Muscle layer of colon (tissue), 2 donors: ENCODE data around the gene MRPS2.

Source experiments
- H3K27ac ChIP-seq: one replicate; pipeline ENCODE4 v1.7.0; 2013; ENCODE audit warnings: low read depth, mild to moderate bottlenecking, low read length, moderate library complexity
- H3K27me3 ChIP-seq, 2 donors: one replicate each; pipeline ENCODE4 v1.7.0; 2013; ENCODE audit warnings: low read length in 2 of 2, mild to moderate bottlenecking in 2 of 2; ENCODE audit not compliant: insufficient read depth in 2 of 2, control insufficient read depth in 1 of 2
- H3K36me3 ChIP-seq: one replicate; pipeline ENCODE4 v1.7.0; 2013; ENCODE audit warnings: mild to moderate bottlenecking, low read length; ENCODE audit not compliant: insufficient read depth
- H3K4me1 ChIP-seq: one replicate; pipeline ENCODE4 v1.7.0; 2013; ENCODE audit warnings: mild to moderate bottlenecking, low read length; ENCODE audit not compliant: insufficient read depth
- H3K4me3 ChIP-seq, 2 donors: one replicate each; pipeline ENCODE4 v1.7.0; 2013; ENCODE audit warnings: low read length in 2 of 2, low read depth in 1 of 2, mild to moderate bottlenecking in 1 of 2, moderate library complexity in 1 of 2
- H3K9ac ChIP-seq: one replicate; pipeline ENCODE4 v1.7.0; 2013; ENCODE audit warnings: low read length
- H3K9me3 ChIP-seq: one replicate; pipeline ENCODE4 v1.7.0; 2013; ENCODE audit warnings: mild to moderate bottlenecking, low read length
- donor health status: abdominal sarcoma.
- donor health status: Adenocarcinoma of cecum.

MRPS2 gene

DNA sequence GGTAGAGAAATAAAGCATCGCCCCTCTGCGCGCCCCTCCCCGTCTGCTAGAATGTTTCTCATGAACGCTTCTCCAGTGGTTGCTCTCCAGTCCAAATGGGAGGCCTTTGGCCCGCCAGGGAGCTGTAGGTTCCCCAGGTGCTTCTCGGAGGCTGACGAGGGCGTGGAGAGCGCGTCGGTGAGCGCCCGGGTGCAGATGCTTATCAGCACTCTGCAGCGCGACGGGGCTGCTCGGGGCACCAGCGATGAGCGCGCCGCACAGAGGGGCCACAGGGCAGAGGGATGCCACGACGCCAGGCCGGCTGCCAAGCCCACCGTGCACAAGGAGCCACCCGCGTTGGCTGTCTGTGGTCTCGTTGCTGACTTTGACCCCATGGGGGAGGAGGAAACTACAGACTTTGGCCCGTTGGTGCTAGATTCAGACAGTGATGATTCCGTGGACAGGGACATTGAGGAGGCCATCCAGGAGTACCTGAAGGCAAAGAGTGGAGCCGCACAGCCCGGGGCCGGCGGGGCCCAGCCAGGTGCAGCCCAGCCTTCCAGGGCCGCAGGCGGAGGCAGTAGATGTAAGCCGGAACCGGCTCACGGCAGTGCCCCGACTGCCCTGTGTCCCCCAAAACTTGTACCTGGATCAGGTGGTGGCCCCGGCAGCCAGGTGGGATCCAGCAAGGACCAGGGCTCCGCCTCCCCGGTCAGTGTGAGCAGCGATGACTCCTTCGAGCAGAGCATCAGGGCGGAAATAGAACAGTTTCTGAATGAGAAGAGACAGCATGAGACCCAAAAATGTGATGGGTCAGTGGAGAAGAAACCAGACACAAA lies 15.8 kb upstream of the MRPS2 start:
- Histone ChIP-seq H3K4me1 (peaks cover 8% of the 10 kb centered on the region), H3K4me3 (no peak overlapping the region), H3K9me3 (no peaks in the 10 kb centered on the region), H3K27me3 (no peaks in the 10 kb centered on the region), H3K36me3 (peaks cover 30% of the 10 kb centered on the region), H3K27ac (no peak overlapping the region), H3K9ac (no peak overlapping the region)

DNA sequence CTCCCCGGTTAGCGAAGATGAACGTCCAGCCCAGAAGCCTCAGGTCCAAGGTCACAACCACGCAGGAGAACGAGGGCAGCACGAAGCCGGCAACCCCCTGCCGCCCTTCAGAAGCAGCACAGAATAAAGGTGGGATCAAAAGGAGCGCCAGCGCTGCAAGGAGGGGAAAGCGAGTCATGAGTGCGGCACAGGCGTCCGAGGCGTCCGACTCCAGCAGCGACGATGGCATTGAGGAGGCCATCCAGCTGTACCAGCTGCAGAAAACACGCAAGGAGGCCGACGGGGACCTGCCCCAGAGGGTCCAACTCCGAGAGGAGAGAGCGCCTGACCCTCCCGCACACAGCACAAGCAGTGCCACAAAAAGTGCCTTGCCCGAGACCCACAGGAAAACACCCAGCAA lies 15.1 kb upstream of the MRPS2 start:
- Histone ChIP-seq H3K27me3 (no peaks in the 10 kb centered on the region), H3K27ac (no peak overlapping the region), H3K9me3 (no peaks in the 10 kb centered on the region), H3K4me3 (no peak overlapping the region), H3K4me1 (peaks cover 8% of the 10 kb centered on the region), H3K36me3 (peaks cover 30% of the 10 kb centered on the region), H3K9ac (no peak overlapping the region)

DNA sequence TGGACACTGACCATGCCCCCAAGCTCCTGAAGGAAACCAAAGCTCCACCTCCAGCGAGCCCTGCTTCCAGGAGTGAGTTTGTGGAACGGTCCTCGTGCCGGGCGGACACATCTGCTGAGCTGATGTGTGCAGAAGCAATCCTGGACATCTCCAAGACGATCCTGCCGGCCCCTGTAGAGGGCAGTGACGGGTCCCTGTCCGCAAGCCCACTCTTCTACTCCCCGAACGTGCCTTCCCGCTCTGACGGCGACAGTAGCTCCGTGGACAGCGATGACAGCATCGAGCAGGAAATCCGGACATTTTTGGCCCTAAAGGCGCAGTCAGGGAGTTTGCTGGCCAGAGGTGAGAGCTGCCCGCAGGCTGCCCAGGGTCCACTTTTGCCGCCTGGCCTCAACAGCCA lies 14.7 kb upstream of the MRPS2 start:
- Histone ChIP-seq H3K4me3 (no peak overlapping the region), H3K9me3 (no peaks in the 10 kb centered on the region), H3K9ac (no peak overlapping the region), H3K27ac (no peak overlapping the region), H3K27me3 (no peaks in the 10 kb centered on the region), H3K4me1 (peaks cover 5% of the 10 kb centered on the region), H3K36me3 (peaks cover 30% of the 10 kb centered on the region)

DNA sequence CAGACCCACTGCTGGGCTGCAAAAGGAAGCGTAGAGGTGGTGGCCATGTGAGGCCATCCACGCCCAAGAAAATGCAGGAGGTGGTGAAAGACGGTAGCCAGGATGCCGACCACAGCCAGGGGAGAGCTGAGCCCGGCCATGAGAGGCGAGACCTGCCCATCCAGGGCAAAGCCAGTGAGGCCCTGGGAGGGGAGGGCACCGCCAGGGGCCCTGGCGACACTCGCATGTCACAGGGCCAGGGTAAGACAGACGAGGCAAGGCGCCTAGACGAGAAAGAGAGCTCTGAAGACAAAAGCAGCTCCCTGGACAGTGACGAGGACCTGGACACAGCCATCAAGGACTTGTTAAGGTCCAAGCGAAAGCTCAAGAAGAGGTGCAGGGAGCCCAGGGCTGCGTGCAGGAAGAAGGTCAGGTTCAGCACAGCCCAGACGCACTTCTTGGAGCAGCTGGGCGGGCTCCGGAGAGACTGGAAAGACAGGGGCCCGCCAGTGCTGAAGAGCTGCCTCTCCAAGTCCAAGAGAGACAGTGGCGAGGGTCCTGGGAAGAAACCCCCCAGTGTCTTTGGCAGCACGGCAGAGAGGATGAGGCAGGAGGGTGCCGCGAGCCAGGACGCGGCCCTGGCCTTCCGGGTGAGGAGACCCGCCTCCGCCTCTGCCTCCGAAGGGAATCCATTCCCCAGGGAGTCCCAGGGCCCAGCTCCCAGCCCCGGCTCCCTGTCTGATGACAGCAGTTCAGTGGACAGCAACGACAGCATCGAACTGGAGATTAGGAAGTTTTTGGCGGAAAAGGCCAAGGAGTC lies 14.0 kb upstream of the MRPS2 start:
- Histone ChIP-seq H3K4me3 (no peak overlapping the region), H3K4me1 (no peaks in the 10 kb centered on the region), H3K36me3 (peaks cover 30% of the 10 kb centered on the region), H3K27ac (no peak overlapping the region), H3K9me3 (no peaks in the 10 kb centered on the region), H3K27me3 (no peaks in the 10 kb centered on the region), H3K9ac (no peak overlapping the region)

DNA sequence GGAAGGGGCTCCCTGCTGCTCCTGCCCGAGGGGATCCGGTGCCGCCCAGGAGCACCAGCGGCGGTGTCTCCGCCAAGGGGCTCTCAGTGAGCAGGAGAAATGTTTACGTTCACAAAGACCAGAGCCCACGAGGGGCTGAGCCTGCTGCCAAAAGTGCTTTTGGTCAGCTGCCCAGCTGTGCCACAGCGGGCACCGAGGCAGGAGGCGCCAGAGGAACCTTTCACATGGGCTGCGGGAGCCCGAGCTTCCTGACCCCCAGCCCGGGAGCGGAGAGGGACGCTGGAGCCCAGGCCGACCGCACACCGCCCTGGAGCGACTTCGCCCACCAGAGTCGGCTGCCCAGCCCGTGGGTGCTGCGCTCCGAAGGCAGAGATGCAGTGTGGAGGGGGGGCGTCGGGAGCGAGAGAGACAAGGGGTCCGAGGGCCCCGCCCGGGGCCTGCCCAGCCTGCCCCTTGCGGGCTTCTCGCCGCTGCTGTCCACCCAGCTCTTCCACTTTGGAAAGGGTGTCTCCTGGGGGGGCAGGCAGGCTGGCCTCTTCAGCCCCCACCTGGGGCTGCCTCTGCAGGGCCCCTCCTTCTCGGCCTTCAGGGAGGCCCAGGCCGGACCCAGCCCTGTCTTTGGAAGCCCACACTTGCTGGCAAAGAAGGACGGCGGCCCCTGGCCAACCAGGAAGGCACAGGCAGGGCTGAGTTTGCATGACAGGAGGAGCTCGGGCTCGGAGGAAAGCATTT lies 13.0 kb upstream of the MRPS2 start:
- H3K27me3 ChIP-seq: no peaks in the 10 kb centered on the region
- H3K36me3 ChIP-seq: peaks cover 30% of the 10 kb centered on the region
- H3K4me3 ChIP-seq: no peak overlapping the region
- H3K4me1 ChIP-seq: no peaks in the 10 kb centered on the region
- no peak overlapping the region for H3K27ac ChIP-seq
- no peaks in the 10 kb centered on the region for H3K9me3 ChIP-seq
- H3K9ac ChIP-seq: no peak overlapping the region

DNA sequence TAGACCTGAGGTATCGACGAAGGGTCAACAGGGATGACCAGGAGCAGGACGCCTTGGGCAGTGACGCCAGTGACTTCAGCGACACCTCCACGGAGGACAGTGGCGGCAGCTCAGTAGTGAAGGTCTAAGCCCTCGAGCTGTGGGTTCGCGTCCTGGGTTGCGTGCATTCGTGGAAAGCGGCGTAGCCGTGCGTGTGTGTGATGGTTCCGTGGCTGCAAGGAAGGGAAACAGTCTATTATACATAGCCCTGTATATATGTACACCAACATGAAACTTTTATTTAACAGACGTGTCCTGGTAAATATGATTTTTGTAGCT lies 12.5 kb upstream of the MRPS2 start:
- no peaks in the 10 kb centered on the region for H3K4me1 ChIP-seq

DNA sequence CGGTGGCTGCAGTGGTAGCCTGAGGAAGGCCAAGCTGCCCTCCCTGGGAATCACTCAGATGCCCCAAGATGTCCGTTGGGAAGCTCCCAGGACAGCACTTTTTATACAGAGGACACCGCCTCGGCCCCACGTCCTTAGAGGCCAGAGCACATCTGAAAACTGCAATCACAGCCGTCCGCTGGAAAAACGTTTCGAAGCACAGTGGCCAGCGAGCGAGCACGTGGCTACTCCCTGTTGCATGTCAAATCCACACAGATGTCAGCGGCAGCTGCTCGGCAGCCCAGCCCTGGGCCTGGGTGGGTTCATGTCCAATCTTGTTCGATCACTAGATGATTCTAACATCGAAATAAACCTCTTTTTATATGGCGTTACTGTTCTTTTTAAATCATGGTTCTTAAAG lies 12.0 kb upstream of the MRPS2 start:
- no peak overlapping the region for H3K27ac ChIP-seq
- peaks cover 30% of the 10 kb centered on the region for H3K36me3 ChIP-seq
- H3K9ac ChIP-seq: no peak overlapping the region
- H3K4me3 ChIP-seq: no peak overlapping the region
- H3K27me3 ChIP-seq: no peaks in the 10 kb centered on the region
- H3K4me1 ChIP-seq: no peaks in the 10 kb centered on the region
- H3K9me3 ChIP-seq: no peaks in the 10 kb centered on the region

More for the DNA sequence above, 12.5 kb upstream of the MRPS2 start:
- H3K36me3 ChIP-seq: peaks cover 30% of the 10 kb centered on the region
- no peak overlapping the region for H3K4me3 ChIP-seq
- H3K9ac ChIP-seq: no peak overlapping the region
- no peaks in the 10 kb centered on the region for H3K9me3 ChIP-seq
- H3K27ac ChIP-seq: no peak overlapping the region
- H3K27me3 ChIP-seq: no peaks in the 10 kb centered on the region

DNA sequence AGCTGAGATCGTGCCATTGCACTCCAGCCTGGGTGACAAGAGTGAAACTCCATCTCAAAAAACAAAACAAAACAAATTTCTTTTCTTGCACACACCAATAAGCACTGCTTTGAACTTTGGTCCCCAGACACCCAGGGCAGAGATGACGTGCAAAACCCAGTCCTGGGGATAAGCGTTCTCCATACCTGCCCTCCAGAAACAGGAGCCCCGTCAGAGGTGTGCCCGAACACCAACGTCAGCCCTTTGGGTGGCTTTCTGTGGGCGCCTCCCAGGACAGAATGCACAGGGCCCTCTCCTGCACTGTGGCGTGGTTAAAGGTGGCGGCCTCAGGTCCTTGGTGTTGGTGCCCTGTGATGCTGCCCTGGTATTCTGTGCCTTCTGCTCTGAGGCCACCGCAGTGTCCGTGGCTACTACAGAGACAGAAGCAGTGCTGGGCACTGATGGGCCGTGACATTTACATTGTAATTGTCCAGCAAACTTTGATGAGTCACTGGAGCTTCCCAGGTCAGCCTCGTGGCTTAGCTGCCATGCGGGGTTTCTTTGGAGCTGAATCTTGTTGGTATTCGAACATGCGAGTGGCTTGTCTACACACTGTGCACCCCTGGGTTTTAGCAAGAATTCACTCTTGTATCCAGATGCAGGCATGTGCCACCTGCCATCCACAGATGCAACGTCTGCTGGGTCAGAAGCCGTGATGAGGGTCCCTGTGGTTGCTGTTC lies 11.1 kb upstream of the MRPS2 start:
- Histone ChIP-seq H3K36me3 (peaks cover 25% of the 10 kb centered on the region), H3K4me3 (no peak overlapping the region), H3K27me3 (no peaks in the 10 kb centered on the region), H3K4me1 (no peaks in the 10 kb centered on the region), H3K9ac (no peak overlapping the region), H3K27ac (no peak overlapping the region), H3K9me3 (no peaks in the 10 kb centered on the region)

DNA sequence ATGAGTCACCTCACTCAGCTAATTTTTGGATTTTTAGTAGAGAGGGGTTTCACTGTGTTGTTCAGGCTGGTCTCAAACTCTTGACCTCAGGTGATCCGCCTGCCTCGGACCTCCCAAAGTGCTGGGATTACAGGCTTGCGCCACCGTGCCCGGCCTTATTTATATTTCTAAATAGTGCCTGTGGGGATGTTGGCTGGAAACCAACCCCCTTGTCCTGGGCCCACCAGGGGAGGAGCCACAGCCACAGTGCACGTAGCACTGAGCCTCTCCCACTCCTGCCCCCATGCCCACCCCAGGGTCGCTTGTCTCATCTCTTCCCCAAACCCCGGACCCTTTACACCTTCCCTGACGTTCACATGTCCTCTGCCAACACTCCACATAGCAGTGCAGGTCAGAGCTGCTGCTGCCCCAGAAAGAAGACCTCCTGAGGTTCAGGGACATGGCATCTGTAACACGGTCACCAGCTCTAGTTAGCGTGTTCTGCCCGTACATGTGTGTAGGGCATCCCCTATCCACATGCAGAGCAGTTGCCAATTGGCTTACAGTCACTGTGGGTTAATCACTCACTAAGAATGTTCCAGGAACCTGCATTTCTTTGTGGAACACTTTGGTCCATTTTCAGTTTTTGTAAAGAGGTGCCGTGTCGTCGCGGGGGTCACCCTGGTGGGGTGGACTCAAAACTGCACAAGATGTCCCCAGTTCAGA lies 10.2 kb upstream of the MRPS2 start:
- H3K4me1 ChIP-seq: no peaks in the 10 kb centered on the region
- no peak overlapping the region for H3K9ac ChIP-seq
- no peaks in the 10 kb centered on the region for H3K27me3 ChIP-seq
- H3K36me3 ChIP-seq: peaks cover 16% of the 10 kb centered on the region
- no peak overlapping the region for H3K4me3 ChIP-seq
- H3K27ac ChIP-seq: no peak overlapping the region
- H3K9me3 ChIP-seq: no peaks in the 10 kb centered on the region

DNA sequence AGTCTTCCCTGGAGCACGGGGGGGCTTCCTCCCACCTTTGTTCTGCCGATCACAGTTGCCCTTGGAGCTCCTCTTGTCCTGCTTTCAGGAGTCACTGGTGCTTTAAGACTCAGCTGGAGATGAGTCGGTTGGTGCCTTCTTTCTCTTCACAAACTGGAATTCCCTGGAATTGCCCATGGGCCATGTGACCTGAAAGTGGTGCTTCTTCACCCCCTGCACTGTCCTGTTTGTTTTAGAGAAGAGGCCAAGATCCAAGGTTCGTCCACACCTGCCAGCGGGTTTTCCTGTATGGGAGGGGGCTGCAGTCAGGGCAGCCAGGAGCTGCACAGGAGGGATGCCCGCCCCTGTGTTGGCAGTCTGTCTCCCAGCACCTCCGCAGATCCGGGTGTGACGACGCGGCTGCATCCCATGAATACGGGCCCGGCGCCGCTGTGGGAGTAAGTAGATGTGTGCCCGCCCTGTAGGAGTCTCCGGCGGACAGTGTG lies 9.5 kb upstream of the MRPS2 start:
- H3K9me3 ChIP-seq: no peaks in the 10 kb centered on the region
- no peak overlapping the region for H3K27ac ChIP-seq
- no peaks in the 10 kb centered on the region for H3K4me1 ChIP-seq
- no peak overlapping the region for H3K9ac ChIP-seq
- H3K36me3 ChIP-seq: peaks cover 9% of the 10 kb centered on the region
- H3K4me3 ChIP-seq: no peak overlapping the region
- no peaks in the 10 kb centered on the region for H3K27me3 ChIP-seq
